Transverse colon (tissue), 4 donors: ENCODE data around the gene ARHGAP32. TPM values are rescaled to one million over a fixed set of nuclear protein-coding genes. Genes with fewer than 3 reads are reported as not detected.

ENCODE experiments used
- DNase-seq: peaks from one replicate; pipeline ENCODE4 v3.0.0-alpha.2; 2019
- H3K27ac ChIP-seq, 4 donors: fragments of 200-600 bp; sonication (generic); 2 replicates each; pipeline ENCODE4 v1.5.1; 2016 to 2018; ENCODE audit warnings: inconsistent platforms in 4 of 4
- H3K27me3 ChIP-seq: fragments of 200-600 bp; sonication (generic); 2 replicates; pipeline ENCODE4 v1.5.1; 2017; ENCODE audit warnings: inconsistent platforms
- H3K36me3 ChIP-seq, 4 donors: fragments of 200-600 bp; sonication (generic); 2 replicates each; pipeline ENCODE4 v1.5.1; 2017 to 2019; ENCODE audit warnings: inconsistent platforms in 4 of 4
- H3K4me1 ChIP-seq, 4 donors: fragments of 200-600 bp; sonication (generic); 2 replicates each; pipeline ENCODE4 v1.5.1; 2017 to 2020; ENCODE audit warnings: inconsistent platforms in 4 of 4
- H3K4me3 ChIP-seq, 4 donors: fragments of 200-600 bp; sonication (generic); 1 replicate in 1 of 4; 2 replicates in 3 of 4; pipeline versions ENCODE4 v1.5.1 to v1.6.1; 2017 to 2019; ENCODE audit warnings: inconsistent platforms in 4 of 4
- H3K9me3 ChIP-seq, 2 donors: fragments of 200-600 bp; sonication (generic); 2 replicates each; pipeline ENCODE4 v1.5.1; 2017 to 2019; ENCODE audit warnings: inconsistent platforms in 2 of 2
- EP300 ChIP-seq: sonication (generic); formaldehyde crosslinking; IDR thresholded peaks from one replicate; pipeline ENCODE4 v1.6.1; 2017; ENCODE audit warnings: antibody characterized with exemption, low read depth
- POLR2A ChIP-seq: fragments of 450-650 bp; IDR thresholded peaks from one replicate; pipeline ENCODE4 v1.6.1; 2016; ENCODE audit warnings: antibody characterized with exemption, mild to moderate bottlenecking, moderate library complexity
- POLR2AphosphoS5 ChIP-seq, 3 donors: sonication (generic); formaldehyde crosslinking; IDR thresholded peaks; one replicate each; pipeline ENCODE4 v1.6.1; 2016; ENCODE audit warnings: antibody characterized with exemption in 3 of 3
- WGBS, 2 donors: methylation state at CpG; one replicate each; pipeline ENCODE4 v1.1.5; 2018; ENCODE audit warnings: low coverage in 1 of 2; 5-methylcytosine and 5-hydroxymethylcytosine counted together
- in situ Hi-C, 4 donors: fragments of 200-750 bp; cut with MboI; loops; one replicate each; pipeline versions ENCODE4 v1.15.0 to v1.15.1; 2017; ENCODE audit warnings: low sequenced_read_pairs in 3 of 4, low pct_ligation_motif_present in 1 of 4, low pct_unique_long_range_greater_than_20kb in 1 of 4
- intact Hi-C: fragments of 100-400 bp; cut with DNase I; formaldehyde crosslinking; loops from one replicate; pipeline ENCODE4 v1.15.1; 2023; ENCODE audit warnings: low total_unique reads
- total RNA-seq, 4 donors: library from RNA; depleted of rRNA; stranded (reverse); fragments of >200 nt; gene quantifications; one replicate each; pipeline ENCODE4 v1.1.0, GENCODE V29; 2016
- TF ChIP-seq, protein P1 (sequence below), 5 experiments: fragments of 200-600 bp in 3 of 5; fragments of 450-650 bp in 2 of 5; sonication (generic) in 3 of 5; IDR thresholded peaks; 1 replicate in 2 of 5; 2 replicates in 3 of 5; pipeline ENCODE4 v1.5.1; 2016 to 2017; ENCODE audit warnings: antibody characterized with exemption in 5 of 5, inconsistent platforms in 3 of 5, mild to moderate bottlenecking in 2 of 5, moderate library complexity in 1 of 5

ARHGAP32 gene
- total RNA-seq, 4 donors from 2014 or later: 66.9 to 86.9 (median 74.8) TPM

DNA sequence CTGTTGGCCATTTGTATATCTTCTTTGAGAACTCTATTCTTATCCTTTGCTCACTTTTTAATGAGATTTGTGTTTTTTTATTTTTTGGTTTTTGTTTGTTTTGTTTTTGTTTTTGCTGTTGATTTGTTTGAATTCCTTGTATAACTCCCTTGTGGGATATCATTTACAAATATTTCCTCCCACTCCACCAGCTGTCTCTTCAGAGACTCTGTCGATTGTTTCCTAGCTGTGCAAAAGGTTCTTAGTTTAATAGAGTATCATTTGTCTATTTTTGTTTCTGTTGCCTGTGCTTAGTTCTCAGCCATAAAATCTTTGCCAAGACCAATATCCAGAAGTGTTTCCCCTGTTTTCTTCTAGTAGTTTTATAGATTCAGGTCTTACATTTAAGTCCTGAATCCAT, 82.4 kb downstream of the ARHGAP32 start:
- Histone ChIP-seq H3K27me3 (no peaks in the 10 kb centered on the region), H3K9me3 (peaks cover 0 to 17% of the 10 kb centered on the region in 2 donors), H3K4me1 (peaks cover 0 to 5% (median 2%) of the 10 kb centered on the region in 4 donors), H3K4me3 (no peak overlapping the region), H3K27ac (no peak overlapping the region), H3K36me3 (no peaks in the 10 kb centered on the region)
- WGBS, 2 donors: 85 to 100% methylated on average over 1 of the region's 1 CpG
- DNase-seq: no peak
- TF ChIP-seq POLR2AphosphoS5 (IDR thresholded peaks at IDR 0.05): no peak
- TF ChIP-seq POLR2A: no peak
- no peak for TF ChIP-seq EP300
- TF ChIP-seq, protein P1, sequence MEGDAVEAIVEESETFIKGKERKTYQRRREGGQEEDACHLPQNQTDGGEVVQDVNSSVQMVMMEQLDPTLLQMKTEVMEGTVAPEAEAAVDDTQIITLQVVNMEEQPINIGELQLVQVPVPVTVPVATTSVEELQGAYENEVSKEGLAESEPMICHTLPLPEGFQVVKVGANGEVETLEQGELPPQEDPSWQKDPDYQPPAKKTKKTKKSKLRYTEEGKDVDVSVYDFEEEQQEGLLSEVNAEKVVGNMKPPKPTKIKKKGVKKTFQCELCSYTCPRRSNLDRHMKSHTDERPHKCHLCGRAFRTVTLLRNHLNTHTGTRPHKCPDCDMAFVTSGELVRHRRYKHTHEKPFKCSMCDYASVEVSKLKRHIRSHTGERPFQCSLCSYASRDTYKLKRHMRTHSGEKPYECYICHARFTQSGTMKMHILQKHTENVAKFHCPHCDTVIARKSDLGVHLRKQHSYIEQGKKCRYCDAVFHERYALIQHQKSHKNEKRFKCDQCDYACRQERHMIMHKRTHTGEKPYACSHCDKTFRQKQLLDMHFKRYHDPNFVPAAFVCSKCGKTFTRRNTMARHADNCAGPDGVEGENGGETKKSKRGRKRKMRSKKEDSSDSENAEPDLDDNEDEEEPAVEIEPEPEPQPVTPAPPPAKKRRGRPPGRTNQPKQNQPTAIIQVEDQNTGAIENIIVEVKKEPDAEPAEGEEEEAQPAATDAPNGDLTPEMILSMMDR (IDR thresholded peaks at IDR 0.05): no peak
- intact Hi-C loops: no loop called here
- in situ Hi-C loops: loop anchor here (5.0 to 25.0 kb wide), 5 partner anchors 215 to 628 kb away; no protein-coding TSS in a partner anchor

DNA sequence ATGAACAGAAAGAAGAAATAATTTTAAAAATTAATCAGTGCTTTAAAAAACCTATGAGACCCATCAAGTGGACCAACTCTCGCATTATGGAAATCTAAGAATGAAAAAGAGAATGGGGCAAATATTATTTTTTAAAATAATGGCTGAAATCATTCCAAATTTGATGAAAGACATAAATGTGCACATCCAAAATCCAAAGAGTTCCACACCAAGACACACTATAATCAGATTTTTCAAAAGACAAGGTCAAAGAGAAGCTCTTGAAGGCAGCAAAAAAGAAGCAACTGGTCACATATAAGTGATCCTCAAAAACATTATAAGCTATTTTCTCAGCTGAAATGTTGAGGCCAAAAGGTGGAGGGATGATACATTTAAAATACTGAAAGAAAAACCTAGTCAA, 85.3 kb downstream of the ARHGAP32 start:
- DNase-seq: no peak
- peaks cover 0 to 23% of the 10 kb centered on the region in 2 donors for H3K9me3 ChIP-seq
- 80 to 83% methylated on average over 1 of the region's 1 CpG for WGBS, 2 donors
- TF ChIP-seq, protein P1 (IDR thresholded peaks at IDR 0.05): no peak
- TF ChIP-seq EP300 (no peak), POLR2AphosphoS5 (IDR thresholded peaks at IDR 0.05) (no peak), POLR2A (no peak)
- in situ Hi-C loops: loop anchor here in 2 of 4 donors (25.0 kb wide), 2 partner anchors 606 to 631 kb away; no protein-coding TSS in a partner anchor
- H3K27me3 ChIP-seq: no peaks in the 10 kb centered on the region
- H3K4me1 ChIP-seq: no peaks in the 10 kb centered on the region
- H3K36me3 ChIP-seq: peaks cover 0 to 7% (median 0%) of the 10 kb centered on the region in 4 donors
- intact Hi-C loops: no loop called here
- H3K27ac ChIP-seq: no peak overlapping the region
- H3K4me3 ChIP-seq: no peak overlapping the region

DNA sequence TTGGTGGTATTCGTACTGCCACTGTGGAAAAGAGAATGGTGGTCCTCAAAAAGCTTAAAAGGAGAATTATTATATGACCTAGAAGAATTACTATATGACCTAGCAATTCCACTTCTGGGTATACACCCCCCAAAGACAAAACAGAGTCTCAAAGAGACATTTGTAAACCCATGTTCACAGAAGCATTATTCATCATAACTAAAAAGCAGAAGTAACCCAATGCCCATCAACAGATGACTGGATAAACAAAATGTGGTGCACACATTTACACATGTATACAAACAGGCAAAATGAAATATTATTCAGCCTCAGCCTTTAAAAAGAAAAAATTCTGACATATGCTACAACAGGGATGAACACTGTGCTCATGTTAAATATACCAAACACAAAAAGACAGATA, 89.4 kb downstream of the ARHGAP32 start:
- H3K27me3 ChIP-seq: no peaks in the 10 kb centered on the region
- H3K27ac ChIP-seq: no peak overlapping the region
- intact Hi-C loops (no loop called here), in situ Hi-C loops (loop anchor here in 2 of 4 donors (25.0 kb wide), 2 partner anchors 610 to 635 kb away; no protein-coding TSS in a partner anchor)
- no peak for DNase-seq
- no peaks in the 10 kb centered on the region for H3K4me1 ChIP-seq
- TF ChIP-seq, protein P1 (IDR thresholded peaks at IDR 0.05): no peak
- TF ChIP-seq POLR2A (no peak), POLR2AphosphoS5 (IDR thresholded peaks at IDR 0.05) (no peak), EP300 (no peak)
- peaks cover 0 to 9% (median 0%) of the 10 kb centered on the region in 4 donors for H3K36me3 ChIP-seq
- WGBS, 2 donors: 76 to 80% methylated on average over 1 of the region's 1 CpG
- peaks cover 4 to 31% of the 10 kb centered on the region in 2 donors for H3K9me3 ChIP-seq
- H3K4me3 ChIP-seq: no peak overlapping the region

DNA sequence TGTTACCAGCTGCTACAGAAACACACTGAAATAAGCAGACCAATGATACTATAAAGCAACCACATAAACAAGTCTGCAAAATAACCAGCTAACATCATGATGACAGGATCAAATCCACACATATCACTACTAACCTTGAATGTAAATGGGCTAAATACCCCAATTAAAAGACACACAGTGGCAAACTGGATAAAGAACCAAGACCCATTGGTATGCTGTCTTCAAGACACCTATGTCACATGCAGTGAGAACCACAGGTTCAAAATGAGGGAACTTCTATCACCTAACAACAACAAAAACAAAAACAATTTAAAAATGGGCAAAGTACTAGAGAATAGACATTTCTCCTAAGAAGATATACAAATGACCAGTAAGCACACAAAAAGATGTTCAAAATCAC, 89.9 kb downstream of the ARHGAP32 start:
- H3K36me3 ChIP-seq: peaks cover 0 to 10% (median 0%) of the 10 kb centered on the region in 4 donors
- in situ Hi-C loops: loop anchor here in 2 of 4 donors (25.0 kb wide), 2 partner anchors 610 to 635 kb away; no protein-coding TSS in a partner anchor
- TF ChIP-seq POLR2AphosphoS5 (IDR thresholded peaks at IDR 0.05) (no peak), POLR2A (no peak)
- TF ChIP-seq, protein P1 (IDR thresholded peaks at IDR 0.05): no peak
- no peak overlapping the region for H3K27ac ChIP-seq
- H3K27me3 ChIP-seq: no peaks in the 10 kb centered on the region
- no peaks in the 10 kb centered on the region for H3K4me1 ChIP-seq
- peaks cover 6 to 35% of the 10 kb centered on the region in 2 donors for H3K9me3 ChIP-seq
- no peak overlapping the region for H3K4me3 ChIP-seq
- DNase-seq: no peak
- intact Hi-C loops: no loop called here
